ENCODE measurements around the gene IFITM5. TPM values are rescaled to one million over a fixed set of nuclear protein-coding genes. Genes with fewer than 3 reads are reported as not detected.

Gene IFITM5

Small RNAs within 50 kb of the gene (small RNA-seq; reads per million reads assigned to genes)
- not detected for gene AC136475.6 (ENCODE audit: insufficient read depth)
